H1 (cell line): ENCODE measurements around the gene ZXDB.

ENCODE experiments used
- CHD2 ChIP-seq: IDR thresholded peaks from 2 replicates; pipeline ENCODE4 v1.6.1; 2012; ENCODE audit warnings: low read length, improper control_type of control experiment
- CREB1 ChIP-seq: IDR thresholded peaks from 2 replicates; pipeline ENCODE4 v1.6.1; 2012; ENCODE audit warnings: inconsistent platforms
- EP300 ChIP-seq, 2 experiments: IDR thresholded peaks; 1 replicate in 1 of 2; 2 replicates in 1 of 2; pipeline ENCODE4 v1.6.1; 2011 to 2012; ENCODE audit warnings: low read depth in 2 of 2, low read length in 2 of 2, mild to moderate bottlenecking in 2 of 2, borderline replicate concordance in 1 of 2, inconsistent platforms in 1 of 2, moderate library complexity in 1 of 2
- EZH2 ChIP-seq: fragments of 200-600 bp; sonication (generic); IDR thresholded peaks from 2 replicates; pipeline ENCODE4 v1.7.1; 2012; ENCODE audit warnings: low read depth, mild to moderate bottlenecking, moderate library complexity, low read length, inconsistent platforms; ENCODE audit not compliant: severe bottlenecking
- MAFK ChIP-seq: IDR thresholded peaks from 2 replicates; pipeline ENCODE4 v1.6.1; 2012; ENCODE audit warnings: low read depth, mild to moderate bottlenecking, improper control_type of control experiment, low read length
- MAX ChIP-seq: IDR thresholded peaks from 2 replicates; pipeline ENCODE4 v1.6.1; 2012; ENCODE audit warnings: inconsistent platforms
- NANOG ChIP-seq: IDR thresholded peaks from 2 replicates; pipeline ENCODE4 v1.6.1; 2011; ENCODE audit warnings: low read length, low read depth, mild to moderate bottlenecking, inconsistent platforms; ENCODE audit not compliant: insufficient read depth, poor library complexity, severe bottlenecking
- POLR2A ChIP-seq, 2 experiments: IDR thresholded peaks; 1 replicate in 1 of 2; 2 replicates in 1 of 2; pipeline ENCODE4 v1.6.1; 2011; ENCODE audit warnings: low read depth in 2 of 2, low read length in 2 of 2, mild to moderate bottlenecking in 2 of 2; ENCODE audit errors: control extremely low read depth in 1 of 2
- POLR2AphosphoS5 ChIP-seq: IDR thresholded peaks from 2 replicates; pipeline ENCODE4 v1.6.1; 2011; ENCODE audit warnings: low read depth, low read length
- RNF2 ChIP-seq: fragments of 200-900, 300-1000 bp; sonication (generic); IDR thresholded peaks from 2 replicates; pipeline ENCODE4 v1.7.1; 2016; ENCODE audit warnings: borderline replicate concordance, low read depth, mild to moderate bottlenecking, antibody characterized with exemption, low read length; ENCODE audit not compliant: poor library complexity, severe bottlenecking; ENCODE audit errors: missing control alignments
- SIX5 ChIP-seq: IDR thresholded peaks from 2 replicates; pipeline ENCODE4 v1.6.1; 2011; ENCODE audit warnings: mild to moderate bottlenecking, low read depth, low read length
- ZNF274 ChIP-seq: IDR thresholded peaks from 2 replicates; pipeline ENCODE4 v1.7.0; 2012; ENCODE audit warnings: low read length, borderline replicate concordance; ENCODE audit errors: extremely low read depth
- TF ChIP-seq, protein P1 (sequence below), 3 experiments: IDR thresholded peaks; 1 replicate in 2 of 3; 2 replicates in 1 of 3; pipeline versions ENCODE4 v1.5.1 to v1.6.1; 2011; ENCODE audit warnings: low read length in 3 of 3, mild to moderate bottlenecking in 3 of 3, inconsistent platforms in 2 of 3, low read depth in 1 of 3, moderate library complexity in 1 of 3; ENCODE audit not compliant: insufficient read depth in 1 of 3; ENCODE audit errors: control extremely low read depth in 1 of 3
- TF ChIP-seq, protein P2 (sequence below): IDR thresholded peaks from 2 replicates; pipeline ENCODE4 v1.6.1; 2011; ENCODE audit warnings: low read depth, mild to moderate bottlenecking, low read length; ENCODE audit not compliant: insufficient read depth

DNA sequence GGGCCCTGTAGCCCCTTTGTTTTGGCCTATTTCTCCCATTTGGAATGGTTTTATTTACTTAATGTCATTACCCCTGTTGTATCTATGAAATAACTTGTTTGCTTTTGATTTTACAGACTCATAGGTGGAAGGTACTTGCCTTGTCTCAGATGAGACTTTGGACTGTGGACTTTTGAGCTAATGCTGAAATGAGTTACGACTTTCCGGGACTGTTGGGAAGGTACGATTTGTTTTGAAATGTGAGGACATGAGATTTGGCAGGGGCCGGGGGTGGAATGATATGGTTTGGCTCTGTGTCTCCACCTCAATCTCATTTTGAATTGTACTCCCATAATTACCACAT, 48.8 kb downstream of the ZXDB start:
- TF ChIP-seq CREB1 (no peak), POLR2A (IDR thresholded peaks at IDR 0.05; ENCODE audit: control extremely low read depth in 1 of 2, low read depth in 2 of 2, low read length in 2 of 2) (no peak), EP300 (IDR thresholded peaks at IDR 0.05; ENCODE audit: borderline replicate concordance in 1 of 2, low read depth in 2 of 2, low read length in 2 of 2) (no peak), ZNF274 (no peak), EZH2 (no peak), CHD2 (no peak), POLR2AphosphoS5 (no peak), MAX (no peak), MAFK (no peak), SIX5 (no peak), RNF2 (no peak), NANOG (no peak)
- TF ChIP-seq, protein P1, sequence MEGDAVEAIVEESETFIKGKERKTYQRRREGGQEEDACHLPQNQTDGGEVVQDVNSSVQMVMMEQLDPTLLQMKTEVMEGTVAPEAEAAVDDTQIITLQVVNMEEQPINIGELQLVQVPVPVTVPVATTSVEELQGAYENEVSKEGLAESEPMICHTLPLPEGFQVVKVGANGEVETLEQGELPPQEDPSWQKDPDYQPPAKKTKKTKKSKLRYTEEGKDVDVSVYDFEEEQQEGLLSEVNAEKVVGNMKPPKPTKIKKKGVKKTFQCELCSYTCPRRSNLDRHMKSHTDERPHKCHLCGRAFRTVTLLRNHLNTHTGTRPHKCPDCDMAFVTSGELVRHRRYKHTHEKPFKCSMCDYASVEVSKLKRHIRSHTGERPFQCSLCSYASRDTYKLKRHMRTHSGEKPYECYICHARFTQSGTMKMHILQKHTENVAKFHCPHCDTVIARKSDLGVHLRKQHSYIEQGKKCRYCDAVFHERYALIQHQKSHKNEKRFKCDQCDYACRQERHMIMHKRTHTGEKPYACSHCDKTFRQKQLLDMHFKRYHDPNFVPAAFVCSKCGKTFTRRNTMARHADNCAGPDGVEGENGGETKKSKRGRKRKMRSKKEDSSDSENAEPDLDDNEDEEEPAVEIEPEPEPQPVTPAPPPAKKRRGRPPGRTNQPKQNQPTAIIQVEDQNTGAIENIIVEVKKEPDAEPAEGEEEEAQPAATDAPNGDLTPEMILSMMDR (IDR thresholded peaks at IDR 0.05; ENCODE audit: control extremely low read depth in 1 of 3, insufficient read depth in 1 of 3, low read depth in 1 of 3, low read length in 3 of 3) = no peak
- TF ChIP-seq, protein P2, sequence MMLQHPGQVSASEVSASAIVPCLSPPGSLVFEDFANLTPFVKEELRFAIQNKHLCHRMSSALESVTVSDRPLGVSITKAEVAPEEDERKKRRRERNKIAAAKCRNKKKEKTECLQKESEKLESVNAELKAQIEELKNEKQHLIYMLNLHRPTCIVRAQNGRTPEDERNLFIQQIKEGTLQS = no peak
